GM15510 (cell line): Measurements from ENCODE around the gene RING1.

ENCODE experiments used
- POLR2A ChIP-seq: IDR thresholded peaks from 3 replicates; pipeline ENCODE4 v1.6.1; 2011; ENCODE audit warnings: borderline replicate concordance; ENCODE audit not compliant: insufficient read length; ENCODE audit errors: extremely low read depth

The RING1 gene

DNA sequence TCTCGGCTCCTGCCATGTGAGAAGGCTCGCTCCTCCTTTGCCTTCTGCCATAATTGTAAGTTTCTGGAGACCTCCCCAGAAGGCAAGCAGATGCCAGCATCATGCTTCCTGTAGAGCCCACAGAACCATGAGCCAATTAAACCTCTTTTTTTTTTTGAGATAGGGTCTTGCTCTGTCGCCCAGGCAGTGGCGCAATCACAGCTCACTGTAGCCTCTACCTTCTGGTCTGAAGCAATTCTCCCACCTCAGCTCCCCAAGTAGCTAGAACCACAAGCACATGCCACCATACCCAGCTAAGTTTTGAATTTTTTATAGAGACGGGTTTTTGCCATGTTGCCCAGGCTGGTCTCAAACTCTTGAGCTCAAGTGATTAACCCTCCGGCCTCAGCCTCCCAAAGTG, 28.6 kb downstream of the RING1 start:
- TF ChIP-seq POLR2A: no peak

DNA sequence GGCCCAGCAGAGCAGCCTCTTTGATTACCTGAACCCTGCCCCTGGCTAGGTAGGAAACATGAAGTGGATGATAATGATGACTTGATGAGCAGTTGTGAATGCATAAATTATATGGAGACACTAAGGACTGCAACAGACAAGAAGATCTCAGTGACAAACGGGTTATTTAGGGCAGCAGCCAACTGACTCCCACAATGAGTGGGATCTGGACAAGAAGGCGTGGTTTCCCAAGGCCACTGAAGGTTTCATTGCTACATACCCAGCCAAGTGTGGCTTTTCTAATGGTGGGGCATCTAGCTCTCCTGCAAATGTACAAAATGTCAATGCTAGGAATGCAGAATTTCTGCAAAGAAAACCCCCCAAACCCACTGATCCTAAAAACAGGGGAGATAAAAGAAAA, 29.4 kb downstream of the RING1 start:
- no peak for TF ChIP-seq POLR2A

DNA sequence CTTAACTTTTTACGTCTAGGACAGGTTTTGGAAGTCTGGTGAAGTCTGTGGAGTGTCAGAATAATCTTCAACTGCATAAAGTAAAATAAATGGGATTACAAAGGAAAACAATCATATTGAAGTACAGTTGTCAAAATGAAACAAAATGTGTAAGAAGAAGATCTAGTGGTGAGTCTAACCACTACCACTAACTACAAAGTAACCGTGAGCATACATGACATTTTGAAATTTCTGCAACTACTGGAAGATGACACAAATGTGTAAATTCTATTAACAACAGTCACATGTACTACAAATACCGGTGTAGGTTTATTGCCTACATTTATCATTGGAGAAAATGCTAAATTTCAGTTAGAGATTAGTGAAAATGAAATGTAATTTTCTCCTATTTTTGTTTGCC, 33.7 kb downstream of the RING1 start:
- TF ChIP-seq POLR2A: no peak

DNA sequence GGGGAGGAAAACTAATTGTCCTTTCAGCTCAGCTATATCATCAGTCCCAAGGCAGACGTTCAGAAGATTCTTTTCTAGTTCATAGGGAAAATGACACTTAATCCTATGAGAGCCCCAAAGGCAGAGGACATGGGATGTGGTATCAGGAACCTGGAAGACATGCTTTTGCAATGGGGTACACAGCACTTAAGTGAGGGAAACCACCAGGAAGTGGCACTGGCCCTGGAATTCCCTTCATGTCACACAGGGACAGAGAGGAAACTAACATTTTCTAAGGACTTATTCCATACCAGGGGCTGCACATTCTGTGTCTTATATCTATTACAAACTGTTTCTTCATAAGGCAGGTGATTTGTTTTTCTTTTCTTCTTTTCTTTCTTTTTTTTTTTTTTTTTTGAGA, 35.2 kb downstream of the RING1 start:
- TF ChIP-seq POLR2A: no peak

DNA sequence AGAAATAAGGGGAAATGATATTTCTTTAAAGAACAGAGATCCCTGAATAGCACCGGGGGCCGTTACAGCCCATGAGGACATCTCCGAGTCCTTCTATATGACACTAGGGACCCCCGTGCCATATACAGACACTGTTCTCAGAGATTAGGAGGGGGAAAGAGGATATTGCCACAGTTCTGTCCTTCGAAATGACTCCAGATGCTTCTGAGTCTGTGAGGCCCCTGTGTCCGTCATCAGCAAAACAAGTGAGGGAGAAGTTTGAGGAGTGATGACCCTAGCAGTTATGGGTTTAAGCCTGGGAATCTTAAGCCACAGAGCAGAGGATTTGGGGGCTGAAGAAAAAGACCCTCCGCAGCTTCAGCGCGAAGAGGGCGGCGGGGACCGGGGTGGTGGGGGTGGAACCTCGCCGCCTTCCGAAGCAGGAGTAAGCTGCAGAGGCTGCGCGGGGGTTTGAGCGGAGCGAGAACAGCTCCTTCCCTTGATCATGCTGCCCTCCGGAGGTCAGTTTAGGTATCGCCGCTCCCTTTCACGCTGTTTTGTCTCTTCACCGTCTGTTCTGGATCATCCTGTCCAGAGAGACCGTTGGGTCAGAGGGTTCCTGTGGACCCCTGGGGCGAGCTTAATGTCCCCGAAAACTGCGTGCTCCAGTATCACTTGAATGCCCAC, 39.8 kb downstream of the RING1 start:
- no peak for TF ChIP-seq POLR2A

DNA sequence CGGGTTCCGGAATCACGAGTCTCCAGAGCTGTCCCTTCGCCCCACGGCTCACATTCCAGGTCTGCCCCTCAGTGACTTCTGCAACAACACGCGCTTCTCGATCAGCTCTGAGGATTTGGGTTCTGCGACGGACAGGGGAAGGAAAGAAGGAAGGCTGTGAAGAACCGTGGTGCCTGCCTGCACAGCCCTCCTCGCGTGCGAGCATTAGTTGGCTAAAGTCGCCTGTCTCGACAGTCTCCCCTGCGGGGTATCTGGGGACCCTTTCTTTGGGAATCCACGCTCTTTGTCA, 40.3 kb downstream of the RING1 start:
- TF ChIP-seq POLR2A: no peak

DNA sequence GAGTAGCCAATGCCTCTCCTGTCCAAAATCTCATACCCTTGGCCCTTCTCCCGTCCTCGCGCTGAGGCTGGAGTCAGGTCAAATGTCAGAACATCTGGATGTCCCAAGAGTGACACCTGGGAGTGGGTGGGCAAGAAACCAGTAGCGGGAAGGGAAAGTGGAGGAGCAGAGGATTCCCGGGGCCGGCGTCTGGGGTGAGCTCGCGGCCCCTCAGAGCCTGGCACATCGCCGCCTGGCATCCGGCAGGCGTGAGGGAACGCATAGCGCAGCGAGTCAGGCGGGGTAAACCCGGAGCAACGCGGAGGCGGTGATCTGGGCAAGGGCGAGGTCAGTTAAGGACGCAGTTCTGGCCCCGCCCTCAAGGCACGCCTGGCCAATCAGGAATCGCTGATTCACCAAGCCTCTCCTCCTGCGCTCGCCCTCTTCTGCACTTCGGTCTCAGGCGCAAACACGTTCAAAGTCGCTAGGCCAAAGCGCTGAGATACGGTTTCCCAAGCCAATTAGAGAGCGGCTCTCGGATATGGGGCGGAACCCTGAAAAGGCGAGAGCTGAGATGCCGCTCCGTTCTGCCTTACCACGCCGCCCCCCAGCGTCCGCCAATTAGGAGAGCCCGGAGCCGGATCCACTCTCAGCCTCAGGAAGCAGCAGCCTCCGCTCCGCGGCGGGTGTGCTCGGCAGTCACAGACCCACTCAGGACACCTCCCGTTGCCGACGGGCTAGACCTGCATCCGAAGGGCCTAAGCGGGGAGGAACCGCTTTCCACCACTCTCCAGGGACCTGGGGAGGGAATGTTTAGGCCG, 40.8 kb downstream of the RING1 start:
- peak; percentile 89 for TF ChIP-seq POLR2A

GRCh38 chr6:33249732-33250630, 41.7 kb downstream of the RING1 start:
- no peak for TF ChIP-seq POLR2A

- no peak for TF ChIP-seq POLR2A
Observed at GRCh38 chr6:33250731-33251130, 42.4 kb downstream of the RING1 start.

DNA sequence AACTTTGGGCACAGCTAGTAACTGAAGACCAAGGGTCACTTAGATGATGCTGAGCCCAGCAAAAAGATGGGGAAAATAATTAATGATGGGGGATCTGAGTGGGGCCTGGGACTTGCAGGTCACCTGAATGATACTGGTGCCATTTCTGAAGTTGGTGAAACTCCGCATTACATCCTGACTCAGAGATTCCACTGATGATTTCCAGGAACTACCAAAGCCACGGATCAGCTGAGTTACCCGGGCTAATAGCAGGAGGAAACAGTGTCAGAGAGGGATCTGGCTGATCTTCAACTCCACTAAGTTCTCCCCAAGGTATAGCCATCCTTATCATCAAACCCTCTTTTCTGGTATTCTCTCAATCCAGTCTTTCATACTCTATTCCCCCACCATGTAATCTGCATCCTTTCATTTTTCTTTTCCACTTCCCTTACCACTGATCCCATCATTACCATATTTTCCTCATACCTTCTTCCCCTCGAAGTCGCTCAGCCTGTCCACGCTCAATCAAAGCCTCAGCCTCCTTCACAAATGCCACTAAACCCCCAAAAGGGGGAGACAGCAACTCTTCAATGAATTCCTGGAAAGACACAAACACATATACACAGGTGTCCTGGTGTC, 43.2 kb downstream of the RING1 start:
- no peak for TF ChIP-seq POLR2A

DNA sequence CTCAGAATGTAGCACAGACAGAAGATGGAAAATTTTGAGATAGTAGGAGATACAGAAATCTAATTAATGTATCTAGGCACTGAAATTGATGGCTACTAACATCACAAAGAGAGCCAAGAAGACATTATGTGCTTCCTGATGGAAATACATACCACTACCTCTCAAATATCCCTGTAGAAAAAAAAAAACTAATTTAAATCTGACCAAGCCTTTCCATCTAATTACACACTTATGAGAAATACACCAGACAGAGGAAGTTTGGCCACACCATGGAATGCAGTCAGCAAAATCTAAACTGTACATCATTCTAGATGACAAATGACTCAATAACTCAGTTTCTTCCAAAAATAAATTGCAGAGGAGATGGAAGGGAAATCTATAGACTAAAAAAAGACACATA, 44.5 kb downstream of the RING1 start:
- TF ChIP-seq POLR2A: no peak

GRCh38 chr6:33254591-33254990, 46.3 kb downstream of the RING1 start:
- TF ChIP-seq POLR2A: no peak

DNA sequence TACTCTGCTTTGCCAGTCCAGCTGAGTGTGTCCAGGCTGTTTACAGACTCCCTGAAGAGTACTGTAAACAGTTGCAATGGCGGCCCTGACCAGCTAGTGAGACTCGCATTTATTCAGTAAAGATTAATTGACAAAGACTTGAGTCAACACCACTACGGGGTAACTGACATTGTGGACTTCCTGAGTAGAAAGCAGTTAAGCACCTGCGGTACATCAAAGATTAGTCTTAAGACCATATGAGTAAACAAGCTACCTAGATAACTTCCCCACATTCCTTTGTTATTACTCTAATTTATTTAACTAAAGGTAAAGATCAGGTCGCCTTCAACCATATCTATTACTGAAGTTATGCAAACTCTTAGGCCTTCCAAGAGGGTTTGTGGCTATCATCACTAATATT, 50.7 kb downstream of the RING1 start:
- TF ChIP-seq POLR2A: no peak
